PFSK-1 (cell line): ENCODE measurements around the gene TAF3.

Experiments used
- FOXP2 ChIP-seq: optimal IDR thresholded peaks from 2 replicates; pipeline ENCODE3; 2011; ENCODE audit warnings: borderline replicate concordance, control low read depth, inconsistent platforms; ENCODE audit not compliant: insufficient read depth; ENCODE audit errors: extremely low read length, extremely low read depth
- POLR2AphosphoS5 ChIP-seq: IDR thresholded peaks from 2 replicates; pipeline ENCODE4 v1.6.1; 2012; ENCODE audit warnings: low read depth, mild to moderate bottlenecking, control low read depth, low read length, moderate library complexity
- REST ChIP-seq, 2 experiments: IDR thresholded peaks; 2 replicates each; pipeline versions ENCODE4 v1.6.1 to v1.8.0; 2011 to 2012; ENCODE audit warnings: low read depth in 2 of 2, low read length in 2 of 2, control low read depth in 1 of 2, inconsistent platforms in 1 of 2, mild to moderate bottlenecking in 1 of 2, moderate library complexity in 1 of 2; ENCODE audit not compliant: insufficient read depth in 1 of 2
- SIN3A ChIP-seq: IDR thresholded peaks from 2 replicates; pipeline ENCODE4 v1.6.1; 2012; ENCODE audit warnings: mild to moderate bottlenecking, low read length, moderate library complexity, borderline replicate concordance; ENCODE audit not compliant: insufficient read depth
- TAF1 ChIP-seq: IDR thresholded peaks from 2 replicates; pipeline ENCODE4 v1.6.1; 2012; ENCODE audit warnings: low read length, control low read depth, borderline replicate concordance; ENCODE audit not compliant: insufficient read depth

Gene TAF3

GRCh38 chr10:7922707-7923106 lies 104.4 kb downstream of the TAF3 start:
- TF ChIP-seq TAF1 (no peak), FOXP2 (no peak), REST (IDR thresholded peaks at IDR 0.05; ENCODE audit: insufficient read depth in 1 of 2, low read depth in 2 of 2, low read length in 2 of 2) (no peak), POLR2AphosphoS5 (no peak)

- TF ChIP-seq TAF1 (no peak), REST (IDR thresholded peaks at IDR 0.05; ENCODE audit: insufficient read depth in 1 of 2, low read depth in 2 of 2, low read length in 2 of 2) (no peak), POLR2AphosphoS5 (no peak), FOXP2 (no peak), SIN3A (no peak)
Measured at GRCh38 chr10:7928536-7928935, 110.2 kb downstream of the TAF3 start.

- no peak for TF ChIP-seq FOXP2
- no peak for TF ChIP-seq POLR2AphosphoS5
- TF ChIP-seq TAF1: no peak
- TF ChIP-seq SIN3A: no peak
- no peak for TF ChIP-seq REST (IDR thresholded peaks at IDR 0.05; ENCODE audit: insufficient read depth in 1 of 2, low read depth in 2 of 2, low read length in 2 of 2)
Measured at GRCh38 chr10:7932301-7933036, 114.2 kb downstream of the TAF3 start.

- TF ChIP-seq SIN3A (no peak), REST (IDR thresholded peaks at IDR 0.05; ENCODE audit: insufficient read depth in 1 of 2, low read depth in 2 of 2, low read length in 2 of 2) (0 out of 4 replicates have a peak, but pooled peaks of 1 of the 2 experiments have one; percentile 25)
Measured at GRCh38 chr10:7933262-7933661, 115.0 kb downstream of the TAF3 start.

- TF ChIP-seq TAF1: no peak
- TF ChIP-seq SIN3A: no peak
- TF ChIP-seq REST (IDR thresholded peaks at IDR 0.05; ENCODE audit: insufficient read depth in 1 of 2, low read depth in 2 of 2, low read length in 2 of 2): no peak
Measured at GRCh38 chr10:7933757-7934156, 115.5 kb downstream of the TAF3 start.
